Endodermal cell (in vitro differentiated cells): ENCODE data around the gene GPC6. TPM values are rescaled to one million over a fixed set of nuclear protein-coding genes. Genes with fewer than 3 reads are reported as not detected.
A peak's percentile ranks its signal among the peaks of the same experiment; 100 is the strongest.

Experiments used
- DNase-seq: peaks from one replicate; pipeline ENCODE4 v3.0.0-alpha.2; 2017
- H3K27ac ChIP-seq: 2 replicates; pipeline ENCODE4 v1.5.1; 2013; ENCODE audit warnings: mild to moderate bottlenecking, low read depth, low read length, moderate library complexity
- H3K27me3 ChIP-seq: 2 replicates; pipeline ENCODE4 v1.6.1; 2013; ENCODE audit warnings: mild to moderate bottlenecking, low read length, moderate library complexity; ENCODE audit not compliant: insufficient read depth, control insufficient read depth, poor library complexity, severe bottlenecking
- H3K36me3 ChIP-seq: 2 replicates; pipeline ENCODE4 v1.7.0; 2013; ENCODE audit warnings: mild to moderate bottlenecking, low read length, moderate library complexity; ENCODE audit not compliant: control insufficient read depth, insufficient read depth
- H3K4me1 ChIP-seq: one replicate; pipeline ENCODE4 v1.7.0; 2013; ENCODE audit warnings: low read length; ENCODE audit not compliant: control insufficient read depth, insufficient read depth
- H3K4me3 ChIP-seq: 2 replicates; pipeline ENCODE4 v1.5.1; 2013; ENCODE audit warnings: mild to moderate bottlenecking, low read length, moderate library complexity
- H3K9ac ChIP-seq: 2 replicates; pipeline ENCODE4 v1.6.1; 2013; ENCODE audit warnings: mild to moderate bottlenecking, low read length, moderate library complexity; ENCODE audit not compliant: poor library complexity, severe bottlenecking; ENCODE audit errors: extremely low read depth
- H3K9me3 ChIP-seq: 2 replicates; pipeline ENCODE4 v1.6.1; 2013; ENCODE audit warnings: mild to moderate bottlenecking, low read length, moderate library complexity; ENCODE audit not compliant: control insufficient read depth
- H3K27ac Mint-ChIP-seq: 2 replicates; pipeline ENCODE4 v1.8.0; 2020; ENCODE audit warnings: mixed read lengths
- H3K27me3 Mint-ChIP-seq: 2 replicates; pipeline ENCODE4 v1.8.0; 2021; ENCODE audit warnings: mild to moderate bottlenecking, mixed read lengths; ENCODE audit not compliant: insufficient read depth
- H3K36me3 Mint-ChIP-seq: 2 replicates; pipeline ENCODE4 v1.8.0; 2020; ENCODE audit warnings: low read depth, mixed read lengths
- H3K4me1 Mint-ChIP-seq: 2 replicates; pipeline ENCODE4 v1.8.0; 2020; ENCODE audit warnings: mixed read lengths
- H3K4me3 Mint-ChIP-seq: 2 replicates; pipeline ENCODE4 v1.8.0; 2020; ENCODE audit warnings: mild to moderate bottlenecking, moderate library complexity, mixed read lengths
- H3K9me3 Mint-ChIP-seq: 2 replicates; pipeline ENCODE4 v1.8.0; 2020; ENCODE audit warnings: mild to moderate bottlenecking, mixed read lengths
- WGBS, 2 experiments: methylation state at CpG; one replicate each; pipeline versions ENCODE4 v1.1.5 to v1.1.7; 2013; ENCODE audit warnings: missing lambda C conversion rate in 2 of 2, mixed read lengths in 1 of 2; ENCODE audit not compliant: insufficient coverage in 1 of 2, insufficient read length in 1 of 2; 5-methylcytosine and 5-hydroxymethylcytosine counted together
- total RNA-seq, 2 donors: library from RNA; stranded (reverse); fragmentation: NEBNext Ultra II Directional in 1 of 2; extraction: Animal tissue kit (Norgen Biotek cat#: 25700) in 1 of 2; gene quantifications; 2 replicates in 1 of 2; 3 replicates in 1 of 2; pipeline ENCODE4 v1.2.1, GENCODE V29; 2021
- TF ChIP-seq, protein P1 (sequence below): fragments of 200-600 bp; sonication (generic); conservative IDR thresholded peaks from 2 replicates; pipeline ENCODE4 v1.5.0; 2021; ENCODE audit warnings: antibody characterized with exemption, mild to moderate bottlenecking

Gene GPC6
- total RNA-seq, 2 donors from 2014 or later, result 69.6 to 80.4 TPM

DNA sequence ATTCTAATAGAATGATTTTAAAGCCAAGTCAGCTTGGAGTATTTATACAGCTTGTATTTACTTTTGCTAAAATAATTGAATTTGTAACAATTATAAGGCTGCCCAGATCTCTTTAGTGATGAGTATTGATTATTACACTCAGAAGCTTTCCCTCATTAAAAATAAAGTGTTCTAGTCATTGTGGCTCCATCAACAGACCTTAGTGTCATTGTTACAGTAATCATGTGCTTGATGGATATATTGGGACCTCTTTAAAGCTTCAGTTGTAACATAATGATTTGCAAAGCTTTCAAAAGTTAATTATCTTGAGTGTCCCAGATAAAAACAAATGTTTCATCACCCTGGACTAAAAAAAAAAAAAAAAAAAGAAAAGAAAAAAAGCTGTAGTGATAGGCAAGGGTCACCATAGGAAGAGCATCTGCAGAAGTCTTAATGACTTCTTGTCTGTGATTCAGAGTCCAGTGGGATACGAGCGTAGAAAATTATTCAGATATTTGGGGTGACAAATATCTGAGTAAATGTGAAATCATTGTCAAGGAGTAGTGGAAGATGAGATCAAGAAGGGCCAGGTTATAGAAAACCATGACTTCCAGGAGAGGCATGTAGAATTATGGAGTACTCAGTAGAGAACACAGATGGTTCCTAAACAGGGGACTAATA, 883.2 kb downstream of the GPC6 start:
- no peak overlapping the region for H3K27ac Mint-ChIP-seq
- H3K4me3 ChIP-seq, result no peak overlapping the region
- no peaks in the 10 kb centered on the region for H3K4me1 ChIP-seq
- no peaks in the 10 kb centered on the region for H3K9me3 Mint-ChIP-seq
- H3K9me3 ChIP-seq, result no peaks in the 10 kb centered on the region
- peaks cover 21% of the 10 kb centered on the region for H3K4me1 Mint-ChIP-seq
- no peak for DNase-seq
- TF ChIP-seq, protein P1, sequence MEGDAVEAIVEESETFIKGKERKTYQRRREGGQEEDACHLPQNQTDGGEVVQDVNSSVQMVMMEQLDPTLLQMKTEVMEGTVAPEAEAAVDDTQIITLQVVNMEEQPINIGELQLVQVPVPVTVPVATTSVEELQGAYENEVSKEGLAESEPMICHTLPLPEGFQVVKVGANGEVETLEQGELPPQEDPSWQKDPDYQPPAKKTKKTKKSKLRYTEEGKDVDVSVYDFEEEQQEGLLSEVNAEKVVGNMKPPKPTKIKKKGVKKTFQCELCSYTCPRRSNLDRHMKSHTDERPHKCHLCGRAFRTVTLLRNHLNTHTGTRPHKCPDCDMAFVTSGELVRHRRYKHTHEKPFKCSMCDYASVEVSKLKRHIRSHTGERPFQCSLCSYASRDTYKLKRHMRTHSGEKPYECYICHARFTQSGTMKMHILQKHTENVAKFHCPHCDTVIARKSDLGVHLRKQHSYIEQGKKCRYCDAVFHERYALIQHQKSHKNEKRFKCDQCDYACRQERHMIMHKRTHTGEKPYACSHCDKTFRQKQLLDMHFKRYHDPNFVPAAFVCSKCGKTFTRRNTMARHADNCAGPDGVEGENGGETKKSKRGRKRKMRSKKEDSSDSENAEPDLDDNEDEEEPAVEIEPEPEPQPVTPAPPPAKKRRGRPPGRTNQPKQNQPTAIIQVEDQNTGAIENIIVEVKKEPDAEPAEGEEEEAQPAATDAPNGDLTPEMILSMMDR, result no peak
- no peak overlapping the region for H3K9ac ChIP-seq
- no peaks in the 10 kb centered on the region for H3K27me3 ChIP-seq
- H3K4me3 Mint-ChIP-seq, result no peak overlapping the region
- no peaks in the 10 kb centered on the region for H3K36me3 ChIP-seq
- 95 to 97% methylated on average over 2 of the region's 2 CpGs for WGBS, 2 experiments
- H3K36me3 Mint-ChIP-seq, result peaks cover 2% of the 10 kb centered on the region
- no peak overlapping the region for H3K27ac ChIP-seq
- no peaks in the 10 kb centered on the region for H3K27me3 Mint-ChIP-seq

DNA sequence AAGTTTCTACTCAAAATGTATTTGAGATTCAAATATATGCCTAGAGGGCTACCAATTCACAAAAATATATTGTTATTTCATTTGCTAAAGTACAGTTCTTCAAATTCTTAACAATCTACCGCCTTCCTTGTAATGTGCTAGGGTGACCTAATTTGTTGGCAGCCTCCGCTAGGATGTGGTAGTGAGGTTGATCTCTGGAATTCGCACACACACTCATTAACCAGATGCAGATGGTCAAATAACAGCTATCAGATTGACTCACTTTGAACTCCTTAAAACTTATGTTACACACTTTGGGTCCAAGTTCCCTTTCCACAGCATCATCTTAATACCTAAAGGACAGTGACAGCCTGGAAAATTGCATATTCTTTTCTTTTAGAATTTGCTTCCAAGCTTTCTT, 885.6 kb downstream of the GPC6 start:
- Mint-ChIP-seq H3K27me3 (no peaks in the 10 kb centered on the region), H3K4me3 (no peak overlapping the region), H3K27ac (no peak overlapping the region), H3K36me3 (peaks cover 2% of the 10 kb centered on the region), H3K4me1 (peaks cover 21% of the 10 kb centered on the region), H3K9me3 (no peaks in the 10 kb centered on the region)
- H3K36me3 ChIP-seq, result no peaks in the 10 kb centered on the region
- H3K27me3 ChIP-seq, result no peaks in the 10 kb centered on the region
- no peak overlapping the region for H3K27ac ChIP-seq
- TF ChIP-seq, protein P1, result no peak
- no peaks in the 10 kb centered on the region for H3K9me3 ChIP-seq
- 80 to 84% methylated on average over 2 of the region's 3 CpGs for WGBS, 2 experiments
- H3K9ac ChIP-seq, result no peak overlapping the region
- no peak for DNase-seq
- H3K4me1 ChIP-seq, result no peaks in the 10 kb centered on the region
- H3K4me3 ChIP-seq, result no peak overlapping the region

- H3K4me3 ChIP-seq, result no peak overlapping the region
- H3K4me1 Mint-ChIP-seq, result peaks cover 21% of the 10 kb centered on the region
- H3K9me3 ChIP-seq, result no peaks in the 10 kb centered on the region
- H3K27ac Mint-ChIP-seq, result no peak overlapping the region
- no peak overlapping the region for H3K27ac ChIP-seq
- TF ChIP-seq, protein P1, result peak; percentile 62
- no peaks in the 10 kb centered on the region for H3K9me3 Mint-ChIP-seq
- no peak for DNase-seq
- H3K27me3 Mint-ChIP-seq, result no peaks in the 10 kb centered on the region
- 60% methylated on average over 1 of the region's 2 CpGs; no CpG with 5 or more reads in 1 of the 2 experiments for WGBS, 2 experiments
- no peaks in the 10 kb centered on the region for H3K4me1 ChIP-seq
- no peak overlapping the region for H3K4me3 Mint-ChIP-seq
- H3K27me3 ChIP-seq, result no peaks in the 10 kb centered on the region
- H3K9ac ChIP-seq, result no peak overlapping the region
- no peaks in the 10 kb centered on the region for H3K36me3 Mint-ChIP-seq
- H3K36me3 ChIP-seq, result no peaks in the 10 kb centered on the region
Observed at GRCh38 chr13:94112731-94113130, 886.1 kb downstream of the GPC6 start.
